HG03432 (cell line): ENCODE data around the gene AMPH.

Source experiments
- ATAC-seq: cut with Tn5 transposase; IDR thresholded peaks from one replicate; pipeline ENCODE4 v1.9.1; 2021; ENCODE audit warnings: mild to moderate bottlenecking, moderate library complexity; ENCODE audit not compliant: unreplicated experiment

AMPH gene

GRCh38 chr7:38477333-38477732 is 153.8 kb downstream of the AMPH start:
- ATAC-seq: no peak

GRCh38 chr7:38476764-38477163 is 154.4 kb downstream of the AMPH start:
- no peak for ATAC-seq

- no peak for ATAC-seq
These were observed 165.2 kb downstream of the AMPH start for GRCh38 chr7:38465956-38466355.

GRCh38 chr7:38463277-38464225 is 167.6 kb downstream of the AMPH start:
- peak; percentile 94 for ATAC-seq

GRCh38 chr7:38462819-38463218 is 168.4 kb downstream of the AMPH start:
- no peak for ATAC-seq

GRCh38 chr7:38461887-38462286 is 169.3 kb downstream of the AMPH start:
- ATAC-seq: no peak

- ATAC-seq: no peak
These were observed 177.3 kb downstream of the AMPH start for GRCh38 chr7:38453826-38454225.

- no peak for ATAC-seq
These were observed 178.0 kb downstream of the AMPH start for GRCh38 chr7:38453168-38453567.

GRCh38 chr7:38452681-38453108 is 178.5 kb downstream of the AMPH start:
- ATAC-seq: no peak

- ATAC-seq: no peak
These were observed 179.3 kb downstream of the AMPH start for GRCh38 chr7:38451840-38452239.

- no peak for ATAC-seq
These were observed 182.5 kb downstream of the AMPH start for GRCh38 chr7:38448584-38449234.

GRCh38 chr7:38448054-38448453 is 183.1 kb downstream of the AMPH start:
- no peak for ATAC-seq

GRCh38 chr7:38438970-38439369 is 192.2 kb downstream of the AMPH start:
- ATAC-seq: no peak

GRCh38 chr7:38432671-38433070 is 198.5 kb downstream of the AMPH start:
- no peak for ATAC-seq

- ATAC-seq: no peak
These were observed 199.1 kb downstream of the AMPH start for GRCh38 chr7:38432080-38432479.

GRCh38 chr7:38429057-38429456 is 202.1 kb downstream of the AMPH start:
- ATAC-seq: no peak

- no peak for ATAC-seq
These were observed 203.1 kb downstream of the AMPH start for GRCh38 chr7:38428041-38428440.

GRCh38 chr7:38427279-38427955 is 203.8 kb downstream of the AMPH start:
- ATAC-seq: no peak

- ATAC-seq: peak; percentile 65
These were observed 205.7 kb downstream of the AMPH start for GRCh38 chr7:38425509-38425908.

GRCh38 chr7:38424750-38425463 is 206.3 kb downstream of the AMPH start:
- ATAC-seq: no peak

GRCh38 chr7:38413784-38414183 is 217.4 kb downstream of the AMPH start:
- ATAC-seq: peak; percentile 90
